ENCODE data around the gene TTF1.

Gene TTF1

DNA sequence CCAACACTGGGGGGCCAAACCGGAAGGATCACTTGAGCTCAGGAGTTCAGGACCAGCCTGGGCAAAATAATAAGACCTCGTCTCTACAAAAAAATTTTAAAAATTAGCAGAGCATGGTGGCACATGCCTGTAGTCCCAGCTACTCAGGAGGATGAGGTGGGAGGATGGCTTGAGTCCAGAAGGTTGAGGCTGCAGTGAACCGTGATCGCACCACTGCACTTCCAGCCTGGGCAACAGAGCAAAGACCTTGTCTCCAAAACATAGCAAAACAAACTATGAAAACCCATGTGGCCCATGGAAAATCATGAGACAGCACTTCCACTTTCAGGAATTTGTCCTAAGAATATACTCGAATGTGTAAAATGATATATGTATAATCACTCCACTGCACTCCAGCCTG, 58.0 kb downstream of the TTF1 start:
- no peak for ATAC-seq

DNA sequence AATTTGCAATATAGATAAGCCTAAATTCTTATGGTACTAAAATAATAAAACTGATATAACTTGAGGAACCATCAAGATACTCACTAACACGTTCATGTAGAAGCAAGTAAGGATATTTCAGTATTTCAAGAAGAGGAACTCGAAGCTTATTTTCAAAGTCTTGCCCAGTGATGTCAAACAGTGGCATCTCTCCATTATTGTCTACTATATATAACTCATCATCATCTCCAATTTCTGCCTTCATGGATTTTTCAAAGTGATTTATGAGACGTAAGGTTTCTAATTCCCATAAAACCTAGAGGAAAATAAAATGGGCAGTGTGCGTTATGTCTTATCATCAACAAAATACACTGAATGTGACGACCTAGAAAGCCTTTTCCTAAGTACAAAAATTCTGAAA, 60.5 kb downstream of the TTF1 start:
- no peak for ATAC-seq
- no peak for TF ChIP-seq ZNF8 (CRISPR knock-in tag; IDR thresholded peaks at IDR 0.05)
- TF ChIP-seq CSDC2 (CRISPR knock-in tag; IDR thresholded peaks at IDR 0.05), result no peak
- TF ChIP-seq, protein P1, sequence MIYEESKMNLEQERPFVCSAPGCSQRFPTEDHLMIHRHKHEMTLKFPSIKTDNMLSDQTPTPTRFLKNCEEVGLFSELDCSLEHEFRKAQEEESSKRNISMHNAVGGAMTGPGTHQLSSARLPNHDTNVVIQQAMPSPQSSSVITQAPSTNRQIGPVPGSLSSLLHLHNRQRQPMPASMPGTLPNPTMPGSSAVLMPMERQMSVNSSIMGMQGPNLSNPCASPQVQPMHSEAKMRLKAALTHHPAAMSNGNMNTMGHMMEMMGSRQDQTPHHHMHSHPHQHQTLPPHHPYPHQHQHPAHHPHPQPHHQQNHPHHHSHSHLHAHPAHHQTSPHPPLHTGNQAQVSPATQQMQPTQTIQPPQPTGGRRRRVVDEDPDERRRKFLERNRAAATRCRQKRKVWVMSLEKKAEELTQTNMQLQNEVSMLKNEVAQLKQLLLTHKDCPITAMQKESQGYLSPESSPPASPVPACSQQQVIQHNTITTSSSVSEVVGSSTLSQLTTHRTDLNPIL (CRISPR knock-in tag; IDR thresholded peaks at IDR 0.05; ENCODE audit: low read depth), result no peak
- no peak for TF ChIP-seq RARB (CRISPR knock-in tag; IDR thresholded peaks at IDR 0.05)
- TF ChIP-seq ISL1 (CRISPR knock-in tag; IDR thresholded peaks at IDR 0.05), result no peak
- no peak for TF ChIP-seq ZNF565 (CRISPR knock-in tag; conservative IDR thresholded peaks at IDR 0.05; ENCODE audit: low read depth)
- TF ChIP-seq GLIS3 (CRISPR knock-in tag; IDR thresholded peaks at IDR 0.05), result no peak
- no peak for TF ChIP-seq ZFP3 (CRISPR knock-in tag; IDR thresholded peaks at IDR 0.05)
- TF ChIP-seq PPARA (CRISPR knock-in tag; IDR thresholded peaks at IDR 0.05; ENCODE audit: borderline replicate concordance), result no peak
- TF ChIP-seq, protein P2, sequence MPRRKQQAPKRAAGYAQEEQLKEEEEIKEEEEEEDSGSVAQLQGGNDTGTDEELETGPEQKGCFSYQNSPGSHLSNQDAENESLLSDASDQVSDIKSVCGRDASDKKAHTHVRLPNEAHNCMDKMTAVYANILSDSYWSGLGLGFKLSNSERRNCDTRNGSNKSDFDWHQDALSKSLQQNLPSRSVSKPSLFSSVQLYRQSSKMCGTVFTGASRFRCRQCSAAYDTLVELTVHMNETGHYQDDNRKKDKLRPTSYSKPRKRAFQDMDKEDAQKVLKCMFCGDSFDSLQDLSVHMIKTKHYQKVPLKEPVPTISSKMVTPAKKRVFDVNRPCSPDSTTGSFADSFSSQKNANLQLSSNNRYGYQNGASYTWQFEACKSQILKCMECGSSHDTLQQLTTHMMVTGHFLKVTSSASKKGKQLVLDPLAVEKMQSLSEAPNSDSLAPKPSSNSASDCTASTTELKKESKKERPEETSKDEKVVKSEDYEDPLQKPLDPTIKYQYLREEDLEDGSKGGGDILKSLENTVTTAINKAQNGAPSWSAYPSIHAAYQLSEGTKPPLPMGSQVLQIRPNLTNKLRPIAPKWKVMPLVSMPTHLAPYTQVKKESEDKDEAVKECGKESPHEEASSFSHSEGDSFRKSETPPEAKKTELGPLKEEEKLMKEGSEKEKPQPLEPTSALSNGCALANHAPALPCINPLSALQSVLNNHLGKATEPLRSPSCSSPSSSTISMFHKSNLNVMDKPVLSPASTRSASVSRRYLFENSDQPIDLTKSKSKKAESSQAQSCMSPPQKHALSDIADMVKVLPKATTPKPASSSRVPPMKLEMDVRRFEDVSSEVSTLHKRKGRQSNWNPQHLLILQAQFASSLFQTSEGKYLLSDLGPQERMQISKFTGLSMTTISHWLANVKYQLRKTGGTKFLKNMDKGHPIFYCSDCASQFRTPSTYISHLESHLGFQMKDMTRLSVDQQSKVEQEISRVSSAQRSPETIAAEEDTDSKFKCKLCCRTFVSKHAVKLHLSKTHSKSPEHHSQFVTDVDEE (CRISPR knock-in tag; IDR thresholded peaks at IDR 0.05), result no peak
- no peak for TF ChIP-seq TCF4 (CRISPR knock-in tag; IDR thresholded peaks at IDR 0.05; ENCODE audit: borderline replicate concordance)
- TF ChIP-seq, protein P3, sequence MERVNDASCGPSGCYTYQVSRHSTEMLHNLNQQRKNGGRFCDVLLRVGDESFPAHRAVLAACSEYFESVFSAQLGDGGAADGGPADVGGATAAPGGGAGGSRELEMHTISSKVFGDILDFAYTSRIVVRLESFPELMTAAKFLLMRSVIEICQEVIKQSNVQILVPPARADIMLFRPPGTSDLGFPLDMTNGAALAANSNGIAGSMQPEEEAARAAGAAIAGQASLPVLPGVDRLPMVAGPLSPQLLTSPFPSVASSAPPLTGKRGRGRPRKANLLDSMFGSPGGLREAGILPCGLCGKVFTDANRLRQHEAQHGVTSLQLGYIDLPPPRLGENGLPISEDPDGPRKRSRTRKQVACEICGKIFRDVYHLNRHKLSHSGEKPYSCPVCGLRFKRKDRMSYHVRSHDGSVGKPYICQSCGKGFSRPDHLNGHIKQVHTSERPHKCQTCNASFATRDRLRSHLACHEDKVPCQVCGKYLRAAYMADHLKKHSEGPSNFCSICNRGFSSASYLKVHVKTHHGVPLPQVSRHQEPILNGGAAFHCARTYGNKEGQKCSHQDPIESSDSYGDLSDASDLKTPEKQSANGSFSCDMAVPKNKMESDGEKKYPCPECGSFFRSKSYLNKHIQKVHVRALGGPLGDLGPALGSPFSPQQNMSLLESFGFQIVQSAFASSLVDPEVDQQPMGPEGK (CRISPR knock-in tag; IDR thresholded peaks at IDR 0.05; ENCODE audit: borderline replicate concordance), result no peak

More for the DNA sequence above, 58.0 kb downstream of the TTF1 start:
- TF ChIP-seq, protein P4, sequence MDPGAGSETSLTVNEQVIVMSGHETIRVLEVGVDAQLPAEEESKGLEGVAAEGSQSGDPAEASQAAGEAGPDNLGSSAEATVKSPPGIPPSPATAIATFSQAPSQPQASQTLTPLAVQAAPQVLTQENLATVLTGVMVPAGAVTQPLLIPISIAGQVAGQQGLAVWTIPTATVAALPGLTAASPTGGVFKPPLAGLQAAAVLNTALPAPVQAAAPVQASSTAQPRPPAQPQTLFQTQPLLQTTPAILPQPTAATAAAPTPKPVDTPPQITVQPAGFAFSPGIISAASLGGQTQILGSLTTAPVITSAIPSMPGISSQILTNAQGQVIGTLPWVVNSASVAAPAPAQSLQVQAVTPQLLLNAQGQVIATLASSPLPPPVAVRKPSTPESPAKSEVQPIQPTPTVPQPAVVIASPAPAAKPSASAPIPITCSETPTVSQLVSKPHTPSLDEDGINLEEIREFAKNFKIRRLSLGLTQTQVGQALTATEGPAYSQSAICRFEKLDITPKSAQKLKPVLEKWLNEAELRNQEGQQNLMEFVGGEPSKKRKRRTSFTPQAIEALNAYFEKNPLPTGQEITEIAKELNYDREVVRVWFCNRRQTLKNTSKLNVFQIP (CRISPR knock-in tag; IDR thresholded peaks at IDR 0.05; ENCODE audit: borderline replicate concordance, low read depth), result no peak
- TF ChIP-seq, protein P2 (CRISPR knock-in tag; IDR thresholded peaks at IDR 0.05), result no peak
- TF ChIP-seq ZC3H10 (CRISPR knock-in tag; IDR thresholded peaks at IDR 0.05) (no peak), ZFP3 (CRISPR knock-in tag; IDR thresholded peaks at IDR 0.05) (no peak), SNAI2 (CRISPR knock-in tag; IDR thresholded peaks at IDR 0.05) (no peak), ESRRG (CRISPR knock-in tag; IDR thresholded peaks at IDR 0.05) (no peak), TCF4 (CRISPR knock-in tag; IDR thresholded peaks at IDR 0.05; ENCODE audit: borderline replicate concordance) (no peak), RARB (CRISPR knock-in tag; IDR thresholded peaks at IDR 0.05) (no peak), ISL1 (CRISPR knock-in tag; IDR thresholded peaks at IDR 0.05) (no peak), ZFP30 (CRISPR knock-in tag; IDR thresholded peaks at IDR 0.05) (no peak), TOX (CRISPR knock-in tag; IDR thresholded peaks at IDR 0.05; ENCODE audit: borderline replicate concordance) (no peak), ZNF70 (CRISPR knock-in tag; IDR thresholded peaks at IDR 0.05) (no peak), BACH2 (CRISPR knock-in tag; IDR thresholded peaks at IDR 0.05; ENCODE audit: borderline replicate concordance) (no peak), CSDC2 (CRISPR knock-in tag; IDR thresholded peaks at IDR 0.05) (no peak), OSR1 (CRISPR knock-in tag; IDR thresholded peaks at IDR 0.05) (no peak), PPARA (CRISPR knock-in tag; IDR thresholded peaks at IDR 0.05; ENCODE audit: borderline replicate concordance) (no peak), ZNF565 (CRISPR knock-in tag; conservative IDR thresholded peaks at IDR 0.05; ENCODE audit: low read depth) (no peak)
- TF ChIP-seq, protein P1 (CRISPR knock-in tag; IDR thresholded peaks at IDR 0.05; ENCODE audit: low read depth), result no peak
- TF ChIP-seq, protein P3 (CRISPR knock-in tag; IDR thresholded peaks at IDR 0.05; ENCODE audit: borderline replicate concordance), result no peak
- TF ChIP-seq, protein P5, sequence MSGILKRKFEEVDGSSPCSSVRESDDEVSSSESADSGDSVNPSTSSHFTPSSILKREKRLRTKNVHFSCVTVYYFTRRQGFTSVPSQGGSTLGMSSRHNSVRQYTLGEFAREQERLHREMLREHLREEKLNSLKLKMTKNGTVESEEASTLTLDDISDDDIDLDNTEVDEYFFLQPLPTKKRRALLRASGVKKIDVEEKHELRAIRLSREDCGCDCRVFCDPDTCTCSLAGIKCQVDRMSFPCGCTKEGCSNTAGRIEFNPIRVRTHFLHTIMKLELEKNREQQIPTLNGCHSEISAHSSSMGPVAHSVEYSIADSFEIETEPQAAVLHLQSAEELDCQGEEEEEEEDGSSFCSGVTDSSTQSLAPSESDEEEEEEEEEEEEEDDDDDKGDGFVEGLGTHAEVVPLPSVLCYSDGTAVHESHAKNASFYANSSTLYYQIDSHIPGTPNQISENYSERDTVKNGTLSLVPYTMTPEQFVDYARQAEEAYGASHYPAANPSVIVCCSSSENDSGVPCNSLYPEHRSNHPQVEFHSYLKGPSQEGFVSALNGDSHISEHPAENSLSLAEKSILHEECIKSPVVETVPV (CRISPR knock-in tag; IDR thresholded peaks at IDR 0.05), result no peak

All from SK-N-SH treated with all-trans-retinoic acid at 6 μM for 48 hours (cell line).